GM12878 (cell line): ENCODE results near the gene C19orf18. TPM values are rescaled to one million over a fixed set of nuclear protein-coding genes. Genes with fewer than 3 reads are reported as not detected.

Experiments used
- CEBPZ ChIP-seq: fragments of 150-350 bp; IDR thresholded peaks from 2 replicates; pipeline ENCODE4 v1.6.1; 2016; ENCODE audit warnings: low read depth, low read length
- EGR1 ChIP-seq, 2 experiments: IDR thresholded peaks; 1 replicate in 1 of 2; 2 replicates in 1 of 2; pipeline ENCODE4 v1.6.1; 2011 to 2012; ENCODE audit warnings: low read depth in 2 of 2, low read length in 2 of 2, borderline replicate concordance in 1 of 2, mild to moderate bottlenecking in 1 of 2, moderate library complexity in 1 of 2
- EZH2 ChIP-seq: IDR thresholded peaks from 2 replicates; pipeline ENCODE4 v1.6.1; 2012; ENCODE audit warnings: low read depth, mild to moderate bottlenecking, control low read depth, inconsistent platforms, low read length, borderline replicate concordance; ENCODE audit not compliant: control insufficient read depth
- FOXK2 ChIP-seq: fragments of 450-650 bp; IDR thresholded peaks from 2 replicates; pipeline ENCODE4 v1.6.1; 2017; ENCODE audit warnings: mild to moderate bottlenecking, moderate library complexity
- IKZF1 ChIP-seq: fragments of 450-650 bp; conservative IDR thresholded peaks from 2 replicates; pipeline ENCODE4 v1.6.1; 2017; ENCODE audit warnings: antibody characterized with exemption, mild to moderate bottlenecking
- RUNX3 ChIP-seq: IDR thresholded peaks from 2 replicates; pipeline ENCODE4 v1.6.1; 2012; ENCODE audit warnings: low read length, inconsistent platforms
- STAT1 ChIP-seq: fragments of 450-650 bp; conservative IDR thresholded peaks from 2 replicates; pipeline ENCODE4 v1.6.1; 2014; ENCODE audit warnings: antibody characterized with exemption, mild to moderate bottlenecking
- SUPT20H ChIP-seq: IDR thresholded peaks from 2 replicates; pipeline ENCODE4 v1.6.1; 2011; ENCODE audit warnings: low read depth, mild to moderate bottlenecking, low read length, moderate library complexity, borderline replicate concordance; ENCODE audit not compliant: control insufficient read depth
- TCF12 ChIP-seq: IDR thresholded peaks from 2 replicates; pipeline ENCODE4 v1.6.1; 2011; ENCODE audit warnings: low read depth, mild to moderate bottlenecking, low read length
- TCF3 ChIP-seq: IDR thresholded peaks from 2 replicates; pipeline ENCODE4 v1.6.1; 2012; ENCODE audit warnings: low read depth, mild to moderate bottlenecking, low read length, borderline replicate concordance; ENCODE audit not compliant: insufficient read depth
- ZNF592 ChIP-seq: fragments of 450-650 bp; IDR thresholded peaks from 2 replicates; pipeline ENCODE4 v1.6.1; 2017; ENCODE audit warnings: mild to moderate bottlenecking, moderate library complexity
- ZSCAN29 ChIP-seq: fragments of 450-650 bp; IDR thresholded peaks from 2 replicates; pipeline ENCODE4 v1.6.1; 2017; ENCODE audit warnings: mild to moderate bottlenecking, moderate library complexity
- polyA plus RNA-seq, 11 experiments: library from polyadenylated mRNA; depleted of rRNA in 4 of 11; unstranded in 6 of 11; stranded (reverse) in 5 of 11; fragments of >200 nt; fragmentation: Nextera tagmentation in 4 of 11; fragmentation: Illumina TruSeq in 1 of 11; extraction: Ambion mirVana in 4 of 11; extraction: Trizol in 1 of 11; gene quantifications; 1 replicate in 1 of 11; 2 replicates in 10 of 11; pipeline versions ENCODE4 v1.2.1 to v1.2.3, GENCODE V29; 2011 to 2016; ENCODE audit warnings: inconsistent platforms in 2 of 11, missing spikeins in 2 of 11, low read depth in 1 of 11
- total RNA-seq, 4 experiments: library from RNA; depleted of rRNA in 3 of 4; stranded (reverse); fragments of >200 nt in 3 of 4; fragmentation: Illumina TruSeq in 1 of 4; extraction: Trizol in 1 of 4; gene quantifications; 2 replicates each; pipeline versions ENCODE4 v1.2.1 to v1.2.3, GENCODE V29; 2013 to 2021
- TF ChIP-seq, protein P1 (sequence below): fragments of 450-650 bp; formaldehyde crosslinking; IDR thresholded peaks from 2 replicates; pipeline ENCODE4 v1.4.0; 2020; ENCODE audit warnings: mild to moderate bottlenecking, moderate library complexity
- TF ChIP-seq, protein P2 (sequence below): fragments of 450-650 bp; IDR thresholded peaks from 2 replicates; pipeline ENCODE4 v1.6.1; 2017; ENCODE audit warnings: mild to moderate bottlenecking, low read depth, inconsistent platforms; ENCODE audit not compliant: poor library complexity, severe bottlenecking

Gene C19orf18
- total and polyA plus RNA-seq, 10 of the 15 experiments (the other 5 are each of a cell fraction or from before 2014, with no cell fraction given), result 0.12 to 0.29 (median 0.21) TPM; not detected in 7

- TF ChIP-seq EZH2 (no peak), FOXK2 (no peak), SUPT20H (no peak), ZSCAN29 (no peak), CEBPZ (no peak), RUNX3 (peak; percentile 53; the same call in 1 of the 2 replicates), IKZF1 (peak; percentile 65), EGR1 (IDR thresholded peaks at IDR 0.05; ENCODE audit: borderline replicate concordance in 1 of 2, low read depth in 2 of 2, low read length in 2 of 2) (no peak), STAT1 (no peak), ZNF592 (no peak), TCF3 (no peak), TCF12 (no peak)
- TF ChIP-seq, protein P1, sequence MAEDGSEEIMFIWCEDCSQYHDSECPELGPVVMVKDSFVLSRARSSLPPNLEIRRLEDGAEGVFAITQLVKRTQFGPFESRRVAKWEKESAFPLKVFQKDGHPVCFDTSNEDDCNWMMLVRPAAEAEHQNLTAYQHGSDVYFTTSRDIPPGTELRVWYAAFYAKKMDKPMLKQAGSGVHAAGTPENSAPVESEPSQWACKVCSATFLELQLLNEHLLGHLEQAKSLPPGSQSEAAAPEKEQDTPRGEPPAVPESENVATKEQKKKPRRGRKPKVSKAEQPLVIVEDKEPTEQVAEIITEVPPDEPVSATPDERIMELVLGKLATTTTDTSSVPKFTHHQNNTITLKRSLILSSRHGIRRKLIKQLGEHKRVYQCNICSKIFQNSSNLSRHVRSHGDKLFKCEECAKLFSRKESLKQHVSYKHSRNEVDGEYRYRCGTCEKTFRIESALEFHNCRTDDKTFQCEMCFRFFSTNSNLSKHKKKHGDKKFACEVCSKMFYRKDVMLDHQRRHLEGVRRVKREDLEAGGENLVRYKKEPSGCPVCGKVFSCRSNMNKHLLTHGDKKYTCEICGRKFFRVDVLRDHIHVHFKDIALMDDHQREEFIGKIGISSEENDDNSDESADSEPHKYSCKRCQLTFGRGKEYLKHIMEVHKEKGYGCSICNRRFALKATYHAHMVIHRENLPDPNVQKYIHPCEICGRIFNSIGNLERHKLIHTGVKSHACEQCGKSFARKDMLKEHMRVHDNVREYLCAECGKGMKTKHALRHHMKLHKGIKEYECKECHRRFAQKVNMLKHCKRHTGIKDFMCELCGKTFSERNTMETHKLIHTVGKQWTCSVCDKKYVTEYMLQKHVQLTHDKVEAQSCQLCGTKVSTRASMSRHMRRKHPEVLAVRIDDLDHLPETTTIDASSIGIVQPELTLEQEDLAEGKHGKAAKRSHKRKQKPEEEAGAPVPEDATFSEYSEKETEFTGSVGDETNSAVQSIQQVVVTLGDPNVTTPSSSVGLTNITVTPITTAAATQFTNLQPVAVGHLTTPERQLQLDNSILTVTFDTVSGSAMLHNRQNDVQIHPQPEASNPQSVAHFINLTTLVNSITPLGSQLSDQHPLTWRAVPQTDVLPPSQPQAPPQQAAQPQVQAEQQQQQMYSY (CRISPR knock-in tag), result no peak
- TF ChIP-seq, protein P2, sequence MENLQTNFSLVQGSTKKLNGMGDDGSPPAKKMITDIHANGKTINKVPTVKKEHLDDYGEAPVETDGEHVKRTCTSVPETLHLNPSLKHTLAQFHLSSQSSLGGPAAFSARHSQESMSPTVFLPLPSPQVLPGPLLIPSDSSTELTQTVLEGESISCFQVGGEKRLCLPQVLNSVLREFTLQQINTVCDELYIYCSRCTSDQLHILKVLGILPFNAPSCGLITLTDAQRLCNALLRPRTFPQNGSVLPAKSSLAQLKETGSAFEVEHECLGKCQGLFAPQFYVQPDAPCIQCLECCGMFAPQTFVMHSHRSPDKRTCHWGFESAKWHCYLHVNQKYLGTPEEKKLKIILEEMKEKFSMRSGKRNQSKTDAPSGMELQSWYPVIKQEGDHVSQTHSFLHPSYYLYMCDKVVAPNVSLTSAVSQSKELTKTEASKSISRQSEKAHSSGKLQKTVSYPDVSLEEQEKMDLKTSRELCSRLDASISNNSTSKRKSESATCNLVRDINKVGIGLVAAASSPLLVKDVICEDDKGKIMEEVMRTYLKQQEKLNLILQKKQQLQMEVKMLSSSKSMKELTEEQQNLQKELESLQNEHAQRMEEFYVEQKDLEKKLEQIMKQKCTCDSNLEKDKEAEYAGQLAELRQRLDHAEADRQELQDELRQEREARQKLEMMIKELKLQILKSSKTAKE, result no peak
Measured at GRCh38 chr19:57947419-57948134, 26.8 kb downstream of the C19orf18 start, which contains the start of gene ZNF256 (continued).
